HG03442 (cell line): ENCODE measurements around the gene OGG1.
A peak's percentile ranks its signal among the peaks of the same experiment; 100 is the strongest.

Source experiments
- ATAC-seq: cut with Tn5 transposase; IDR thresholded peaks from one replicate; pipeline ENCODE4 v1.9.1; 2021; ENCODE audit warnings: mild to moderate bottlenecking, moderate library complexity; ENCODE audit not compliant: unreplicated experiment

The OGG1 gene

GRCh38 chr3:9727041-9727595 is 22.6 kb upstream of the OGG1 start:
- no peak for ATAC-seq

GRCh38 chr3:9727743-9728142 is 22.0 kb upstream of the OGG1 start:
- no peak for ATAC-seq

GRCh38 chr3:9729419-9729818 is 20.3 kb upstream of the OGG1 start:
- no peak for ATAC-seq

GRCh38 chr3:9730657-9731205 is 19.0 kb upstream of the OGG1 start:
- peak; percentile 25 for ATAC-seq

- peak; percentile 90 for ATAC-seq
Observed at GRCh38 chr3:9731206-9732079, 18.3 kb upstream of the OGG1 start, which contains the start of gene BRPF1. Gene BRPF1 (plus strand): TSS chr3:9731735. CDS start chr3:9734141, 2,406 bp downstream.

- ATAC-seq: peak; percentile 13
Observed at GRCh38 chr3:9732080-9732739, 17.5 kb upstream of the OGG1 start.

- no peak for ATAC-seq
Observed at GRCh38 chr3:9732740-9733115, 17.0 kb upstream of the OGG1 start.

- ATAC-seq: no peak
Observed at GRCh38 chr3:9736831-9737230, 12.9 kb upstream of the OGG1 start.

- ATAC-seq: no peak
Observed at GRCh38 chr3:9739181-9739580, 10.6 kb upstream of the OGG1 start.

- no peak for ATAC-seq
Observed at GRCh38 chr3:9742560-9742959, 7.2 kb upstream of the OGG1 start.

GRCh38 chr3:9743548-9743947 is 6.2 kb upstream of the OGG1 start:
- ATAC-seq: no peak

- ATAC-seq: no peak
Observed at GRCh38 chr3:9744162-9744561, 5.6 kb upstream of the OGG1 start.

GRCh38 chr3:9745521-9745920 is 4.2 kb upstream of the OGG1 start:
- ATAC-seq: no peak

GRCh38 chr3:9746330-9746729 is 3.4 kb upstream of the OGG1 start:
- ATAC-seq: no peak

- ATAC-seq: peak; percentile 22
Observed at GRCh38 chr3:9747267-9747666, 2.5 kb upstream of the OGG1 start.

GRCh38 chr3:9748031-9748430 is 1.7 kb upstream of the OGG1 start:
- ATAC-seq: no peak

GRCh38 chr3:9749296-9749644 is 482 bp upstream of the OGG1 start:
- ATAC-seq: no peak

GRCh38 chr3:9750556-9751411 is 1.0 kb downstream of the OGG1 start:
- no peak for ATAC-seq

GRCh38 chr3:9754678-9755077 is 4.9 kb downstream of the OGG1 start:
- no peak for ATAC-seq

- no peak for ATAC-seq
Observed at GRCh38 chr3:9757427-9757826, 7.7 kb downstream of the OGG1 start.
